ENCODE results near the gene P2RX1.

- TF ChIP-seq CTCF (IDR thresholded peaks at IDR 0.05) (no peak), EZH2 (IDR thresholded peaks at IDR 0.05; ENCODE audit: borderline replicate concordance, insufficient read depth, low read depth, low read length, poor library complexity, severe bottlenecking) (no peak)
These were observed 36.5 kb downstream of the P2RX1 start for GRCh38 chr17:3879591-3880417.
